ENCODE results near the gene CYB5R4.
"Not testable (repeated sequence)": the region's sequence is repeated elsewhere in the genome, so short reads cannot be mapped to it uniquely, and the experiment has no call there.

The CYB5R4 gene

GRCh38 chr6:83862776-83863471 is 3.4 kb downstream of the CYB5R4 start:
- DNase-seq: no peak

DNA sequence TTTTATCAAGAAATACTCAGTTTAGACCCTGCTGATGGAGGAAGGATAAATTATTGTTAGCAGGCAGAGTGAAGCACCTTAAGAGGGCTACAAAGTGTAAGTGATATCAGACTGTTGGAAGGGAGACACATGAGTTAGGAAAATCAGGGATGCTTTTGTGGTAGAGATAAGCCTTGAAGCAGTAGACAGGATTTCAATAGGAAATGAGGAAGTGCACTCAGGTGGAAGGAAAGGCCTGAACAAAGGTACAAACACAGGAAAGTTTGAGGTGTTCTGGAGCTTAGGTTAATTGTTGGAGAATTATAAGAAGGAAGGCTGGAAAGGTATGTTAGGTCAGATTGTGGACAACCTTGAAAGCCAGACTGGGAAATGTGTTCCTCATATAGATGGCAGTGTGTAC is 7.6 kb downstream of the CYB5R4 start:
- DNase-seq: no peak

DNA sequence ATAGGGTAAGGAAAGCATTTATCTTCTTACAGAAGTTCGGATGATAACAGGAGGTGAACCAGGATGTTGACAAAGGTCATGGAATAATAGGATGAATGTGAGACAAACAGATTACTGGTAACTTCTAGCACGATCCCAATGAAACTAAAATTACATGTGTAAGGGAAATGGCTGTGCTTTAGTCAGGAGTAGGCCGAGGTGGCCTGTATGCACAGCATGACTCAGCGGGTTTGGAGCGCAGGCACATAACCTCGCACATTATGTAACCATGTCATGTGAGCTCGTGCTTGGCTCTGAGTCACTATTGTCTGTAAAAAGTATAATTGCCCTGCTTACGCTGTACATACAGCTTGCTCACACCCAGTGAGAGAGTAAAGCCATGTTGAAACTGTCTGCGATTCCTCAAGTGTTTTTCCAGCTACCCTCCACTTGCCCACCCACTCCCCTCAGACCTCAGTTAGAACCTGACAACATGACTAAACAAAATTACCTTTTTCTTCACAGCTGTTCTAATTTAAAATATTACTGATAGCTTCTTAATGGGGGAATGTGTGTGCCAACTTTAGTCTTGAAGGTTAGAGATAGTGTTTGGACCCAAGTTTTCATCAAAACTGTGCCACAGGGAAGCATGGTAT is 8.2 kb downstream of the CYB5R4 start:
- peak in 2 of 51 donors; percentile 5 to 32 for DNase-seq

DNA sequence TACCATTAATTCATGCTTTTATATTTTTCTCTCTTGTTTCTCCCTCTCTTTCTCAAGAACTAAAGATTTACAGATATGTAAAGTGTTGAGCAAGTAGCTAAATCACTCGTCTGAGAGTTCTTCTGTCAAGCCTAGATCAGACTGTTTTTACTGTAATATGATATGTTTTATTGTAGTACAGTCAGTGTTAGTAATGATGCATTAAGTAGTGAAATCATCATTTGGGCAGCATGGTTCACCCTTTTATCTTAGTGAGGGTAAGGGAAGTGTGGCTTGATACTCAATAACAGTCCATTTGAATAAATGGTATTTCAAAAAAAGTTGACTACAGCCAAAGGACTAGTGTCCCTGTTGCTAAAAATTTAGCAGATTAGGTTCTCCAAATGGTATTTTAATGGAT is 9.2 kb downstream of the CYB5R4 start:
- DNase-seq: no peak

DNA sequence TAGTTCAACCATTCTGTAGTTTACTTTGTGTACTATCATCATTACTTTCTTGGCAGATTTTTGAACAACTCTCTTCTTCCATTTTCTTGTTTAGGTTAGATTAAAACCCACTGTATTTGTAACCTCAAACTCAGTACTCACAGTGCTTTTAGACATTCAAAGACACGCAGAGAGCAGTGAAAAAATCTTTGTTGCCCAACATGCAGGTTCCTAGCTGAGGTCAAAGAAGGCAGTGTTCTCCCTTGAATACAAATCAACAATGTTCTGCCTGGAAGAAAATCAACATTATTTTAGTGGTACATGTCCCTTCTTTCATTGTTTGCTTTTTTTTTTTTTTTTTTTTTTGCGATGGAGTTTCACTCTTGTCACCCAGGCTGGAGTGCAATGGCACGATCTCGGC is 11.2 kb downstream of the CYB5R4 start:
- DNase-seq: no peak

GRCh38 chr6:83872386-83873118 is 13.1 kb downstream of the CYB5R4 start:
- peak in 3 of 51 donors; percentile 11 to 45 (median 29) for DNase-seq

- no peak for DNase-seq
Observed at GRCh38 chr6:83873869-83874268, 14.4 kb downstream of the CYB5R4 start.

DNA sequence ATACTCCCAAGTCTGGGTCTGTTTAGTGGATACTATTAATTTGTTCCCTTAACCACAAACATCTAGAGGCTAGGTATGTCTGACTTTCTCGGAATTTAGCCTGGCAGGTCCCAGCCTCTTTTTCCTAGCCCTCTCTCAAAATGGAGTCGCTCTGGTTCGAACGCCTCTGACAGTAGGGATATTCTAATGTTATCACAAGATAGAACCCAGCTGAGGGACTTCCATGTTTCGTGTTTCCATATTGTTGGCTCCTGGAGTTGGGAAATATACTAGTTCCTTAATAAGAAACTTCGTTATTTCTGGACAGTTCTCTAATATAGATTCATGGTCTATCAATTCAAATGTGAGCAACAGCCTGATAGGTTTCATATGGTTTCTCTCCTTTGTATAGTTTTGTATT is 16.4 kb downstream of the CYB5R4 start:
- no peak for DNase-seq

GRCh38 chr6:83878902-83879644 is 19.6 kb downstream of the CYB5R4 start:
- no peak for DNase-seq

DNA sequence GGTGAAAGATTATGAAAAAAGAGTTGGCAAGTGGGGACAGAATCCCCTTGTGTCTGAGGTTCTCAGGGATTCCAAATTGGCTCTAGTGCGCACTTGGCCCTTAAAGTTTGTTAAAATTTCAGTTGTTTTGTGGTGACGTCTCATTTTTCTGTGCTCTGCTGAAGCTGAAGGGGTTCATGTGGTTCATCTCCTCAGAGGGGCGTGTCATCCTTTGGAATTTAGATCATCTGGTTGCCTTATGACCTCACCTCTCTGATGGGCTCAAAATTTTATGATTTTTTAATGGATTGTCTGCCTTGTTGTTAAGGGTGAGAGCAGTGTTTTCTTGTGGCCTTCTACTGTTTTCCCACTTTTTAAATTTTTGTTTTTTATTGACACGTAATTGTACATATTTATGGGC is 20.3 kb downstream of the CYB5R4 start:
- DNase-seq: no peak

DNA sequence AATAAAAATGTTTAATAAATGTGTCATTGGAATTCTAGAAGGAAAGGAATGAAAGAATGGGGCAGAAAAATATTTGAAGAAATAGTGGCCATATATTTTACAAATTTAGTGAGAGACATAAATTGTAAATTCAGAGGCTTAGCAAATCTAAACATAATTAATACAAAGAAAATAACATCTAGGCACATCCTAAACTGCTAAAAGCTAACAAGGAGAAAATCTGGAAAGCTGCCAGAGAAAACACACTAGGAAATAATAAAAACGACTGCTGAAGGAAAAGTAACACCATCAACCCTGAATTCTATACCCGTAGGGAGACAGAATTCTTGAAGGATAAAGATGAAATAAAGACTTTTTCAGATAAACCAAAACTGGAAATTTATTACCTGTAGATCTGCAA is 23.8 kb downstream of the CYB5R4 start:
- no peak for DNase-seq

DNA sequence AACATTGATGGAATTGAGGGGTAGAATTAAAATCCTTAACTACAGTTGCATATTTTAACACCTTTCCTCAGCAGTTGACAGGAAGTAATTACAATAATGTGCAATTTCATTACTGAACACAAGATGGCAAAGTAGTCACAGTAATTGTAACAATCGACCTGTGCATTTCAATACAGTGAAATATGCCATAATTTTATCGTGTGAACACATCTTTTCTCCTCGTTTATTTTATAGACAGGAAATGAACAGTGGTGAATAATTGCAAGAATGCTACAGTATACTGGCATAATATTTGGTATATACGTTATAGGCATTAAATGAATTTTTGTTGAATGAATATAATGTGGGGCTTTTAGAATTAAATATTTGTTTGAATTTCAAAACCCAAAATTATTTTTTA is 25.0 kb downstream of the CYB5R4 start:
- peak in 1 of 51 donors; percentile 38 for DNase-seq

DNA sequence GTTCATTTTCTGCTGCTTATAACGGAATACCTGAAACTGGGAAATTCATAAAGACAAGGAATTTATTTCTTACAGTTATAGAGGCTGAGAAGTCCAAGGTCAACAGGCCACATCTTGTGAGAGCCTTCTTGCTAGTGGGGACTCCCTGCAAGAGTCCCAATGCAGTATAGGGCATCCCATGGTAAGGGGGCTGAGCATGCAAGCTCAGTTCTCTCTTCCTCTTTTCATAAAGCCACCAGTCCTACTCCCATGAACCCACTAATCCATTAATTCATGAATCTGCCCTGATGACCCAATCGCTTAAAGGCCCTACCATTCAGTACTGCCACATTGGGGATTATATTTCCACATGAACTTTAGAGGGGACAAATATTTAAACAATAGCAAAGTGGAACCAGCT is 26.5 kb downstream of the CYB5R4 start:
- DNase-seq: no peak

GRCh38 chr6:83889621-83890020 is 30.1 kb downstream of the CYB5R4 start:
- DNase-seq: no peak

- no peak for DNase-seq
Observed at GRCh38 chr6:83890520-83890919, 31.0 kb downstream of the CYB5R4 start.

DNA sequence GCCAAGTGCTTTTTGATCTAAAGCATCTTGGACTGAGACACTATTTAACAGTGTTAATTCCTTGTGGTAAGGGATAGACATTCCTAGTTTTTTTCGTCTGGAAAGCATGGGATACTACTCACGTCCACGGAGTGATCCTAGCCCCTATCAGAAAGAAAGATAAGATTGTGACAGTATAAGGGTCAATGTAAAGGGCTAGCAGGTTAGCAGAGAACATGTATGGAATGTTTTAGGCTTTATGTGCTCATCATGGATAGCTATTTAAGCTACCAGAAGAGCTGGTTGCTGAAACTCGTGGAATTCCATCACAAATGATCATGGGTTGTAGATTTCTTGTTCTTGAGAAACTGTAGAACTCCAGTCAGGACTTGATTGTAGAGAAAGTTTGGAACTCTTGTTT is 32.1 kb downstream of the CYB5R4 start:
- no peak for DNase-seq

DNA sequence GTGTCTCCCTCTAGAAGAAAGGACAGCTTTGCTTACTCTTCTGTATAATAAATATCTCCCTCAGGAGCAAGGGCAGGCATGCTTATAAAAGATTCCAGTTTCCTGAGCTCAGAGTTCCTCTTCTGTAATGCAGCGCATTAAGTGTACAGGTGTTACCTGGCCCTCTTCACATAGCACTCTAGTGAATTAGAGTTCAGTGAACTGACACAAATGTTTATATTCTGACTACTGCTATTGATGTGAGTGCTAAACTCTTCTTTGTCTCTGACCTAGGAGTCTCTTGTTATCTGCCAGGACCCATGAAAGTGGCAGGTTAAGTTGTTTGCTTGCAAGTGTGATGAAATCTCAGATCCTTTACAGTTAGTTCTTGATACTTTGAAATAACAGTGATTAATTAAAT is 33.5 kb downstream of the CYB5R4 start:
- no peak for DNase-seq

GRCh38 chr6:83897094-83897493 is 37.6 kb downstream of the CYB5R4 start:
- DNase-seq: not testable (repeated sequence)

- DNase-seq: no peak
Observed at GRCh38 chr6:83901624-83902023, 42.1 kb downstream of the CYB5R4 start.

DNA sequence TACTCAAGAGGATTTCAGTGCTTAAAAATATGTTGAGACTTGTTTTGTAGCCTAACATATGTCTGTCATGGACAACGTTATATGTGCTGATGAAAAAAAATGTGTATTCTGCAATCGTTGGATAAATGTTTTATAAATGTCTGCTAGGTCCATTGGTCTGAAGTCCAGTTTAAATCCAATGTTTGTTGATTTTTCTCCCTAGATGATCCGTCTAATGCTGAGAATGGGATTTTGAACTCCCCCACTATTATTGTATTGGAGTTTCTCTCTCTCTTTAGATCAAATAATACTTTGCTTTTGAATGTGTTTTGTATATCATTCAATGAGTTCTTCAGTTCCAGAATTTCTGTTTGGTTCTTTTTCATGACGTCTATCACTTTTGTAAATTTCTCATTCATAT is 44.9 kb downstream of the CYB5R4 start:
- no peak for DNase-seq

- no peak for DNase-seq
Observed at GRCh38 chr6:83905648-83906047, 46.2 kb downstream of the CYB5R4 start.
